ENCODE measurements around the gene TEX264.
"Not testable (repeated sequence)": the region's sequence is repeated elsewhere in the genome, so short reads cannot be mapped to it uniquely, and the experiment has no call there.

Gene TEX264

GRCh38 chr3:51670823-51671733 lies at the start of gene TEX264:
TSS of gene TEX264 (plus strand) at chr3:51671252. CDS start at chr3:51674305, 3,053 bp downstream.
- peak; percentile 89 to 91 for DNase-seq (ENCODE audit: low read depth in 1 of 2, low spot score in 1 of 2)

GRCh38 chr3:51622413-51622812 lies 48.6 kb upstream of the TEX264 start:
- no peak for DNase-seq (ENCODE audit: low read depth in 1 of 2, low spot score in 1 of 2)

GRCh38 chr3:51622868-51623267 lies 48.2 kb upstream of the TEX264 start:
- DNase-seq (ENCODE audit: low read depth in 1 of 2, low spot score in 1 of 2) = no peak

GRCh38 chr3:51630513-51630912 lies 40.5 kb upstream of the TEX264 start:
- DNase-seq (ENCODE audit: low read depth in 1 of 2, low spot score in 1 of 2) = no peak

- DNase-seq (ENCODE audit: low read depth in 1 of 2, low spot score in 1 of 2) = no peak
Measured at GRCh38 chr3:51637144-51637940, 33.7 kb upstream of the TEX264 start.

- DNase-seq (ENCODE audit: low read depth in 1 of 2, low spot score in 1 of 2) = no peak
Measured at GRCh38 chr3:51637941-51638471, 33.0 kb upstream of the TEX264 start.

GRCh38 chr3:51642462-51642861 lies 28.6 kb upstream of the TEX264 start:
- DNase-seq (ENCODE audit: low read depth in 1 of 2, low spot score in 1 of 2) = no peak

GRCh38 chr3:51646091-51646490 lies 25.0 kb upstream of the TEX264 start:
- no peak for DNase-seq (ENCODE audit: low read depth in 1 of 2, low spot score in 1 of 2)

- not testable (repeated sequence) for DNase-seq (ENCODE audit: low read depth in 1 of 2, low spot score in 1 of 2)
Measured at GRCh38 chr3:51652103-51652502, 18.9 kb upstream of the TEX264 start.

GRCh38 chr3:51653409-51653808 lies 17.6 kb upstream of the TEX264 start:
- DNase-seq (ENCODE audit: low read depth in 1 of 2, low spot score in 1 of 2) = not testable (repeated sequence)

GRCh38 chr3:51657234-51657633 lies 13.8 kb upstream of the TEX264 start:
- DNase-seq (ENCODE audit: low read depth in 1 of 2, low spot score in 1 of 2) = no peak

GRCh38 chr3:51659942-51660341 lies 11.1 kb upstream of the TEX264 start:
- DNase-seq (ENCODE audit: low read depth in 1 of 2, low spot score in 1 of 2) = no peak

GRCh38 chr3:51662456-51662855 lies 8.6 kb upstream of the TEX264 start:
- no peak for DNase-seq (ENCODE audit: low read depth in 1 of 2, low spot score in 1 of 2)

- no peak for DNase-seq (ENCODE audit: low read depth in 1 of 2, low spot score in 1 of 2)
Measured at GRCh38 chr3:51668756-51669155, 2.3 kb upstream of the TEX264 start.

GRCh38 chr3:51669241-51670052 lies 1.6 kb upstream of the TEX264 start:
- peak; percentile 49 to 74 for DNase-seq (ENCODE audit: low read depth in 1 of 2, low spot score in 1 of 2)

- DNase-seq (ENCODE audit: low read depth in 1 of 2, low spot score in 1 of 2) = no peak
Measured at GRCh38 chr3:51670053-51670822, 814 bp upstream of the TEX264 start.

- DNase-seq (ENCODE audit: low read depth in 1 of 2, low spot score in 1 of 2) = peak; percentile 26 to 27
Measured at GRCh38 chr3:51671734-51672475, 853 bp downstream of the TEX264 start.

- no peak for DNase-seq (ENCODE audit: low read depth in 1 of 2, low spot score in 1 of 2)
Measured at GRCh38 chr3:51673181-51673801, 2.2 kb downstream of the TEX264 start.
